Activated CD8-positive, alpha-beta memory T cell treated with anti-CD3 and anti-CD28 coated beads, Interleukin-2, amount 10 ng/mL, durations not matched to agents 7 days and 5 days (primary cell): ENCODE results near the gene SAE1. TPM values are rescaled to one million over a fixed set of nuclear protein-coding genes. Genes with fewer than 3 reads are reported as not detected.
"Not testable (repeated sequence)": the region's sequence is repeated elsewhere in the genome, so short reads cannot be mapped to it uniquely, and the experiment has no call there.

Experiments used
- ATAC-seq: fragments of 150-1000 bp; cut with Tn5 transposase; one replicate; pipeline ENCODE4 v1.10.0; 2021; ENCODE audit warnings: moderate library complexity
- CTCF ChIA-PET: fragments of 350-600 bp; sonication (Branson Sonifier 250); formaldehyde crosslinking; loops from one replicate; lab custom pipeline; 2021; ENCODE audit warnings: antibody characterized with exemption; lab: Charles Lee
- DNase-seq: peaks from one replicate; pipeline ENCODE4 v3.0.0-alpha.2; 2020
- H3K27ac Mint-ChIP-seq: one replicate; pipeline ENCODE4 v1.8.0; 2021; ENCODE audit warnings: mild to moderate bottlenecking, mixed read lengths
- H3K27me3 Mint-ChIP-seq: one replicate; pipeline ENCODE4 v1.8.0; 2021; ENCODE audit warnings: mixed read lengths
- H3K36me3 Mint-ChIP-seq: one replicate; pipeline ENCODE4 v1.8.0; 2021; ENCODE audit warnings: mild to moderate bottlenecking, mixed read lengths
- H3K4me1 Mint-ChIP-seq: one replicate; pipeline ENCODE4 v1.8.0; 2021; ENCODE audit warnings: mixed read lengths
- H3K4me3 Mint-ChIP-seq: one replicate; pipeline ENCODE4 v1.8.0; 2021; ENCODE audit warnings: mild to moderate bottlenecking, moderate library complexity, mixed read lengths
- H3K9me3 Mint-ChIP-seq: one replicate; pipeline ENCODE4 v1.8.0; 2022; ENCODE audit warnings: low read depth, mixed read lengths
- total RNA-seq, 2 experiments: library from RNA; stranded (reverse); gene quantifications; one replicate each; pipeline ENCODE4 v1.2.3, GENCODE V29; 2021

The SAE1 gene
- total RNA-seq, 2 experiments from 2014 or later = 153 to 171 TPM

- ATAC-seq = peak; percentile 63
- H3K27ac Mint-ChIP-seq = peak overlapping the region; percentile 47
Observed at GRCh38 chr19:47124937-47125668, 5.5 kb upstream of the SAE1 start.

DNA sequence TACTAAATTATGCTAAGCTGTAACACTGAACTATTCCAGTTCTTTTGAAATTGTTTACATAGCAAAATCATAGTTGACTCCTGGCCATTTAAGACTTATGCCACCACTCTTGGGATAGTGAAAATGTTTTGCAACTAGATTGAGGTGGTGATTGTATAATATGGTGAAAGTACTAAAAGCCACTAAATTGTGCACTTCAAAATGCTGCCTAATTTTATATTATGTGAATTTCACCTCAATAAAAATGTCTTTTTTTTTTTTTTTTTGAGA is 5.0 kb upstream of the SAE1 start:
- Mint-ChIP-seq H3K36me3 (peaks cover 4% of the 10 kb centered on the region), H3K4me3 (no peak overlapping the region), H3K27ac (no peak overlapping the region), H3K27me3 (no peaks in the 10 kb centered on the region), H3K9me3 (peaks cover 3% of the 10 kb centered on the region), H3K4me1 (peaks cover 8% of the 10 kb centered on the region)
- CTCF ChIA-PET = interaction anchor here (0.6 to 5.0 kb wide), 23 partner anchors 9 to 482 kb away, joined by 3 to 56 read pairs (median 4); partner anchors contain the start of gene ZC3H4
- ATAC-seq = no peak
- DNase-seq = no peak

More at GRCh38 chr19:47124937-47125668, 5.5 kb upstream of the SAE1 start:
- Mint-ChIP-seq H3K36me3 (no peaks in the 10 kb centered on the region), H3K9me3 (no peaks in the 10 kb centered on the region), H3K4me3 (no peak overlapping the region), H3K4me1 (peaks cover 4% of the 10 kb centered on the region), H3K27me3 (no peaks in the 10 kb centered on the region)
- CTCF ChIA-PET = interaction anchor here (0.6 to 5.0 kb wide), 25 partner anchors 9 to 483 kb away, joined by 3 to 56 read pairs (median 4); partner anchors contain the start of genes TMEM160 and ZC3H4
- no peak for DNase-seq

GRCh38 chr19:47129579-47129978 is 1.1 kb upstream of the SAE1 start:
- peaks cover 3% of the 10 kb centered on the region for H3K9me3 Mint-ChIP-seq
- no peak overlapping the region for H3K4me3 Mint-ChIP-seq
- DNase-seq = no peak
- H3K27ac Mint-ChIP-seq = peak overlapping the region; percentile 28
- H3K4me1 Mint-ChIP-seq = peaks cover 43% of the 10 kb centered on the region
- H3K36me3 Mint-ChIP-seq = peaks cover 28% of the 10 kb centered on the region
- ATAC-seq = no peak
- H3K27me3 Mint-ChIP-seq = no peaks in the 10 kb centered on the region
- CTCF ChIA-PET = interaction anchor here (0.7 to 5.0 kb wide), 5 partner anchors 13 to 94 kb away, joined by 3 to 56 read pairs (median 3); no protein-coding TSS in a partner anchor

DNA sequence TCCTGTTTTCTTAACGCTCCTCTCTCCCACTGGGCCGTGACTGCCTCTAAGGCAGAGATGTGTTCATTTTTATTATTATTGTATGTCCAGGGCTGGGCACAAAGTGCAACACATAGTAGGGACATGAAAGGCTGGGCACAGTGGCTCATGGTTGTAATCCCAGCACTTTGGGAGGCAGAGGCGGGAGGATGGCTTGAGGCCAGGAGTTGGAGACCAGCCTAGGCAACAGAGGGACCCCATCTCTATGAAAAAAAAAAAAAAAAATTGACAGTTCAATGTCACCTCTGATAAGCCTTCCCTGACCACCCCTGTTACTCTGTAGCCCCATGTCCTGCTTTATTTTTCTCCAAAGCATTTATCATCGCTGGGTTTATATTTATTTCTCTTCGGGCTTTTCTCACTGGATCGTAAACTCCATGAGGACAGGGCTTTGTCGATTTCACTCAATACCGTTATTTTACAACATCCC is 481 bp upstream of the SAE1 start:
- H3K9me3 Mint-ChIP-seq = peaks cover 3% of the 10 kb centered on the region
- ATAC-seq (no peak), DNase-seq (no peak)
- H3K4me1 Mint-ChIP-seq = peaks cover 46% of the 10 kb centered on the region
- peak overlapping the region; percentile 98 for H3K27ac Mint-ChIP-seq
- CTCF ChIA-PET = interaction anchor here (0.7 to 5.0 kb wide), 12 partner anchors 14 to 117 kb away, joined by 3 to 65 read pairs (median 6); no protein-coding TSS in a partner anchor
- H3K4me3 Mint-ChIP-seq = peak overlapping the region; percentile 96
- peaks cover 32% of the 10 kb centered on the region for H3K36me3 Mint-ChIP-seq
- H3K27me3 Mint-ChIP-seq = no peaks in the 10 kb centered on the region

DNA sequence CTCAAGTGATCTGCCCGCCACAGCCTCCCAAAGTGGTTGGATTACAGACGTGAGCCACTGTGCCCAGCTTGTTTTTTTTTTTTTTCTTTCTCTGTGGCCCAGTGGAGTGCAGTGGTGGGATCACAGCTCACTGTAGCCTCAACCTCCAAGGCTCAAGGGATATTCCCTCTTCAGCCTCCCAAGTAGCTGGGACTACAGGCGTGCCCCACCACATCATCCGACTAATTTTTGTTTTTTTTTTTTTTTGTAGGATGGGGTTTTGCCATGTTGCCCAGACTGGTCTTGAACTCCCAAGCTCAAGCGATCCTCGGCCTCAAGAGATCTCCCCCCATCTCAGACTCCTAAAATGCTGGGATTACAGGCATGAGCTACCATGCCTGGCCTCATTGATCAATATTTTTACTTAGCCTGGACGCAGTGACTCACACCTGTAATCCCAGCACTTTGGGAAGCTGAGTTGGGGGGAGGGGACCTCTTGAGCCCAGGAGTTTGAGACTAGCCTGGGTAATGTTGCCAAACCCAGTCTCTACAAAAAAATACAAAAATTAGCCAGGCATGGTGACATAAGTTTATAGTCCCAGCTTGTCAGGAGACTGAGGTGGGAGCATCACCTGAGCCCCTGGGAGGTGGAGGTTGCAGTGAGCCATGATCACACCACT is 1.7 kb downstream of the SAE1 start:
- H3K4me3 Mint-ChIP-seq = peak overlapping the region; percentile 96
- H3K4me1 Mint-ChIP-seq = peaks cover 50% of the 10 kb centered on the region
- CTCF ChIA-PET = interaction anchor here (0.6 to 5.0 kb wide), 19 partner anchors 8 to 979 kb away, joined by 3 to 65 read pairs (median 8); partner anchors contain the start of gene ZC3H4
- peak overlapping the region; percentile 98 for H3K27ac Mint-ChIP-seq
- DNase-seq (no peak), ATAC-seq (no peak)
- H3K27me3 Mint-ChIP-seq = no peaks in the 10 kb centered on the region
- peaks cover 3% of the 10 kb centered on the region for H3K9me3 Mint-ChIP-seq
- peaks cover 33% of the 10 kb centered on the region for H3K36me3 Mint-ChIP-seq

DNA sequence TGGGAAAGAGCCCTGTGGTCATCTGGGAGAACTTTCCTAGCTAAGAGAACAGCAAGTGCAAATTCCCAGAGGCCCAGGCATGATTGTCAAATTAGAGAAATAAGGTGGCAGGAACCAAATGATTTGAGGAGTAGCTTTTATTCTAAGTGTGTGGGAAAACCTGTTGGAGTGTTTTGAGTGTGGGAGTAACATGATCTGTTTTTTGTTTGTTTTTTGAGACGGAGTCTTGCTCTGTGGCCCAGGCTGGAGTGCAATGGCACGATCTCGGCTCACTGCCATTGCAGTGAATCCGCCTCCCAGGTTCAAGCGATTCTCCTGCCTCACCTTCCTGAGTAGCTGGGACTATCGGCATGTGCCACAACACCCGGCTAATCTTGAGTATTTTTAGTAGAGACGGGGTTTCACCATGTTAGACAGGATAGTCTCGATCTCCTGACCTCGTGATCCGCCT is 2.4 kb downstream of the SAE1 start:
- Mint-ChIP-seq H3K27me3 (no peaks in the 10 kb centered on the region), H3K27ac (peak overlapping the region; percentile 59), H3K4me1 (peaks cover 50% of the 10 kb centered on the region), H3K9me3 (peaks cover 3% of the 10 kb centered on the region), H3K4me3 (peak overlapping the region; percentile 96), H3K36me3 (peaks cover 33% of the 10 kb centered on the region)
- DNase-seq = no peak
- CTCF ChIA-PET = interaction anchor here (1.2 to 5.0 kb wide), 7 partner anchors 11 to 120 kb away, joined by 3 to 65 read pairs (median 4); no protein-coding TSS in a partner anchor
- no peak for ATAC-seq

- H3K4me1 Mint-ChIP-seq = peaks cover 57% of the 10 kb centered on the region
- H3K9me3 Mint-ChIP-seq = peaks cover 3% of the 10 kb centered on the region
- H3K27ac Mint-ChIP-seq = no peak overlapping the region
- H3K36me3 Mint-ChIP-seq = peaks cover 42% of the 10 kb centered on the region
- ATAC-seq (no peak), DNase-seq (no peak)
- H3K4me3 Mint-ChIP-seq = no peak overlapping the region
- H3K27me3 Mint-ChIP-seq = no peaks in the 10 kb centered on the region
- CTCF ChIA-PET = interaction anchor here (1.0 to 5.0 kb wide), 5 partner anchors 9 to 122 kb away, joined by 3 to 65 read pairs (median 5); no protein-coding TSS in a partner anchor
Observed at GRCh38 chr19:47134545-47134944, 3.9 kb downstream of the SAE1 start.

DNA sequence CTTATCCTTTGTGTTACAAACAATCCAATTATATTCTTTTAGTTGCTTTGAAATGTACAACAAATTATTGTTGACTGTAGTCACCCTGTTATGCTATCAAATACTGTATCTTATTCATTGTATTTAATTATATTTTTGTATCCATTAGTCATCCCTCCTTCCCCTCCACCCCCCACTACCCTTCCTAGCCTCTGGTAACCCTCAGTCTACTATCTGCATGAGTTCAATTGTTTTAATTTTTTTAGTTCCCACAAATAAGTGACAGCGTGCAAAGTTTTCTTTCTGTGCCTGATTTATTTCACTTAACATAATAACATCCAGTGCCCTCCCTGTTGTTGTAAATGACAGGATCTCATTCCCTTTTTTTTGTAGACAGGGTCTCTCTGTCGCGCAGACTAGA is 4.5 kb downstream of the SAE1 start:
- no peak overlapping the region for H3K4me3 Mint-ChIP-seq
- H3K36me3 Mint-ChIP-seq = peaks cover 42% of the 10 kb centered on the region
- no peaks in the 10 kb centered on the region for H3K27me3 Mint-ChIP-seq
- no peak for ATAC-seq
- CTCF ChIA-PET = interaction anchor here (0.6 to 5.0 kb wide), 6 partner anchors 9 to 122 kb away, joined by 3 to 65 read pairs (median 4); partner anchors contain the start of gene ZC3H4
- H3K27ac Mint-ChIP-seq = no peak overlapping the region
- H3K4me1 Mint-ChIP-seq = peaks cover 57% of the 10 kb centered on the region
- no peak for DNase-seq
- H3K9me3 Mint-ChIP-seq = peaks cover 3% of the 10 kb centered on the region

GRCh38 chr19:47141252-47141651 is 10.6 kb downstream of the SAE1 start:
- not testable (repeated sequence) for H3K4me3 Mint-ChIP-seq, DNase-seq, H3K27me3 Mint-ChIP-seq, ATAC-seq, H3K9me3 Mint-ChIP-seq
- CTCF ChIA-PET = interaction anchor here (0.8 to 1.9 kb wide), 4 partner anchors 10 to 85 kb away, joined by 3 to 5 read pairs (median 3); partner anchors contain the start of gene SAE1
- H3K27ac Mint-ChIP-seq = peak overlapping the region; percentile 20
- peaks cover 34% of the 10 kb centered on the region for H3K36me3 Mint-ChIP-seq
- peaks cover 41% of the 10 kb centered on the region for H3K4me1 Mint-ChIP-seq

- Mint-ChIP-seq H3K27me3 (no peaks in the 10 kb centered on the region), H3K27ac (no peak overlapping the region), H3K36me3 (peaks cover 38% of the 10 kb centered on the region), H3K4me3 (no peak overlapping the region), H3K9me3 (no peaks in the 10 kb centered on the region), H3K4me1 (peaks cover 44% of the 10 kb centered on the region)
- ATAC-seq (no peak), DNase-seq (no peak)
- CTCF ChIA-PET = interaction anchor here (1.0 to 1.9 kb wide), 2 partner anchors 10 to 85 kb away, joined by 3 to 5 read pairs; partner anchors contain the start of gene SAE1
Observed at GRCh38 chr19:47141695-47142094, 11.1 kb downstream of the SAE1 start.

GRCh38 chr19:47142779-47143178 is 12.1 kb downstream of the SAE1 start:
- Mint-ChIP-seq H3K4me1 (peaks cover 48% of the 10 kb centered on the region), H3K4me3 (no peak overlapping the region)

DNA sequence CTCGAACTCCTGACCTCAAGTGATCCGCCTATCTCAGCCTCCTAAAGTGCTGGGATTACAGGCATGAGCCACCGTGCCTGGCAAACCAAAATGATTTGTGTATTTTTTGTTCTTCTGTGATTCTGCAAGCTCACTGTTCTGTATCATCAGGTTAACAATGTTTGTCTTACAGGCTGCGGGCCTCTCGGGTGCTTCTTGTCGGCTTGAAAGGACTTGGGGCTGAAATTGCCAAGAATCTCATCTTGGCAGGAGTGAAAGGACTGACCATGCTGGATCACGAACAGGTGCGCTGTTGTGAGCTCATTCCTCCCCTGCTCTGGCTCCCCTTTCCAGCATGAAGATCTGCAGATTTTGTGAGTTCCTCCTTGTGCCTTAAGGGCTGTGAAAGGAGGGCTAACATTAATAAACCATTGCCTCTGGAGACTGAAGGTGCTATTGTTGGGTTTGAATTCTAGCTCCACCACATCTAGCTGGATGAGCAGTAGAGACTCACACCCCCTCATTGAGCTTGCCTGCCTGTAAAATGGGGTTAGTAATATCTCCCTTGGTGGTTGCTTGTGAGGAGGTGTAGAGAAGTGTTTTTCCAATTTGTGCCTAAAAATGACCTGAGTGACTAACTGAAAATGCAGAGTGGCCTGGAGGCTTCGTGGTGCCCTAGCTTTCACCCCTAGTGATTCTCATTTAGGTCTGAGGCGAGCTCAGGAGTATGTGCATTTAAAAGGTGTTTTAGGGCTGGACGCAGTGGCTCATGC is 12.9 kb downstream of the SAE1 start:
- Mint-ChIP-seq H3K36me3 (peaks cover 45% of the 10 kb centered on the region), H3K4me1 (peaks cover 48% of the 10 kb centered on the region), H3K9me3 (no peaks in the 10 kb centered on the region), H3K4me3 (no peak overlapping the region), H3K27me3 (no peaks in the 10 kb centered on the region), H3K27ac (peak overlapping the region; percentile 33)
- ATAC-seq = no peak
- CTCF ChIA-PET = interaction anchor here (0.6 to 1.8 kb wide), 6 partner anchors 11 to 130 kb away, joined by 3 to 5 read pairs (median 4); no protein-coding TSS in a partner anchor
- DNase-seq = no peak

More at GRCh38 chr19:47142779-47143178, 12.1 kb downstream of the SAE1 start:
- peaks cover 41% of the 10 kb centered on the region for H3K36me3 Mint-ChIP-seq
- no peaks in the 10 kb centered on the region for H3K27me3 Mint-ChIP-seq
- no peak for DNase-seq
- ATAC-seq = no peak
- no peaks in the 10 kb centered on the region for H3K9me3 Mint-ChIP-seq
- CTCF ChIA-PET = interaction anchor here (0.8 to 1.8 kb wide), 4 partner anchors 25 to 130 kb away, joined by 3 to 5 read pairs (median 4); no protein-coding TSS in a partner anchor
- peak overlapping the region; percentile 0 for H3K27ac Mint-ChIP-seq
